Measurements from ENCODE around the gene CFAP46.

DNA sequence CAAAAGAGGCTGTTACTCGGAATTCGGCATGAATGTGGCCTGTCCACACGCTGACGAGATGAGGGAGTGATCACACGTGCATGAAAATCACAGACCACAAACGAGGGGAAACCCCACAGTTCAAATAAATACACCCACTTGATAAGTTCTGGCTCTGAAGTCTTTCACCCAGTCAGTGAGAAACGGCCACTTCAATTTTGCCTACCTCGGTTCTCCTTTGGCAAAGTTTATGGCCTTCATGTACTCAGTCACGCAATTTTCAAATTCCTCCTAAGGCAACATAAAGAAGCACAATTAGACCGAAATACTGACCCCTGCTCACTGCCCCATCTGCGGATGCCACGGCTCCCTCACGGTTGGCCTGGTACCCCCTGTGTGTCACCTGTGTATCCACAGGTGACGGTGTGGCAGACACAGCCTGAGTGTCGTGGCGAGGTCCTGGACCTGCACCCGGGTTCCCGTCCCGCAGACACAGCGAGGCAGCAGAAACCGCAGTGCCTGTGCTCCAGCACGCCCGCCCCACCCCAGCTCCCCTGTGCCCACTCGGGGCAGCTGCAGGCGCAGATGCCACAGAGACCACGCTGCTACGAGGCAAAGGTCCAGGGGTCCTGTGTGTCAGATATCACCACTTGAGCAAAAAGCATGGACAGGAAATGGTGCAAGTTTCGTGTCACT, 1.4 kb downstream of the CFAP46 start:
- no peak for TF ChIP-seq CTCF (IDR thresholded peaks at IDR 0.05; ENCODE audit: poor library complexity)
- no peak for TF ChIP-seq EZH2 (IDR thresholded peaks at IDR 0.05; ENCODE audit: borderline replicate concordance)

All from hepatocyte (in vitro differentiated cells).